NCI-H226 (cell line): ENCODE measurements around the gene DCTN2.
"Not testable (repeated sequence)": the region's sequence is repeated elsewhere in the genome, so short reads cannot be mapped to it uniquely, and the experiment has no call there.

ENCODE experiments used
- DNase-seq: peaks from one replicate; pipeline ENCODE4 v3.0.0-alpha.2; 2015

DCTN2 gene

GRCh38 chr12:57576613-57577160 is 29.7 kb upstream of the DCTN2 start:
- no peak for DNase-seq

GRCh38 chr12:57575771-57576612 is 29.0 kb upstream of the DCTN2 start:
- no peak for DNase-seq

GRCh38 chr12:57574795-57575194 is 27.8 kb upstream of the DCTN2 start:
- no peak for DNase-seq

GRCh38 chr12:57571926-57572762 is 25.2 kb upstream of the DCTN2 start:
- no peak for DNase-seq

- not testable (repeated sequence) for DNase-seq
Measured at GRCh38 chr12:57570438-57570837, 23.4 kb upstream of the DCTN2 start.

- DNase-seq = no peak
Measured at GRCh38 chr12:57569858-57570257, 22.9 kb upstream of the DCTN2 start.

- DNase-seq = no peak
Measured at GRCh38 chr12:57568838-57569237, 21.8 kb upstream of the DCTN2 start.

- DNase-seq = no peak
Measured at GRCh38 chr12:57564178-57564740, 17.3 kb upstream of the DCTN2 start.

GRCh38 chr12:57563358-57563757 is 16.4 kb upstream of the DCTN2 start:
- no peak for DNase-seq

GRCh38 chr12:57561117-57561516 is 14.1 kb upstream of the DCTN2 start:
- not testable (repeated sequence) for DNase-seq

- no peak for DNase-seq
Measured at GRCh38 chr12:57560516-57560915, 13.5 kb upstream of the DCTN2 start.

GRCh38 chr12:57558864-57559263 is 11.9 kb upstream of the DCTN2 start:
- no peak for DNase-seq

- no peak for DNase-seq
Measured at GRCh38 chr12:57554897-57555296, 7.9 kb upstream of the DCTN2 start.

GRCh38 chr12:57554453-57554852 is 7.5 kb upstream of the DCTN2 start:
- DNase-seq = no peak

- DNase-seq = no peak
Measured at GRCh38 chr12:57553343-57554202, 6.6 kb upstream of the DCTN2 start.

GRCh38 chr12:57552835-57553313 is 5.9 kb upstream of the DCTN2 start:
- DNase-seq = no peak

GRCh38 chr12:57552306-57552651 is 5.3 kb upstream of the DCTN2 start:
- DNase-seq = no peak

- no peak for DNase-seq
Measured at GRCh38 chr12:57551637-57552305, 4.8 kb upstream of the DCTN2 start.

GRCh38 chr12:57550641-57551549 is 3.9 kb upstream of the DCTN2 start:
- DNase-seq = no peak

GRCh38 chr12:57549909-57550640 is 3.1 kb upstream of the DCTN2 start, which contains the start of gene KIF5A:
TSS of gene KIF5A (plus strand) at chr12:57550044. CDS start at chr12:57550272, 228 bp downstream.
- DNase-seq = no peak
